Ishikawa (cell line): ENCODE data around the gene PPP1CA.
A peak's percentile ranks its signal among the peaks of the same experiment; 100 is the strongest.

Source experiments
- CEBPB ChIP-seq: IDR thresholded peaks from 2 replicates; pipeline ENCODE4 v1.6.1; 2012
- CREB1 ChIP-seq: IDR thresholded peaks from 2 replicates; pipeline ENCODE4 v1.6.1; 2012; ENCODE audit warnings: low read depth
- EGR1 ChIP-seq: IDR thresholded peaks from 2 replicates; pipeline ENCODE4 v1.6.1; 2012
- EP300 ChIP-seq: IDR thresholded peaks from 2 replicates; pipeline ENCODE4 v1.6.1; 2012; ENCODE audit warnings: borderline replicate concordance
- FOXM1 ChIP-seq: IDR thresholded peaks from 2 replicates; pipeline ENCODE4 v1.6.1; 2012; ENCODE audit warnings: low read depth, borderline replicate concordance
- NFIC ChIP-seq: IDR thresholded peaks from 2 replicates; pipeline ENCODE4 v1.6.1; 2012
- RAD21 ChIP-seq: IDR thresholded peaks from 2 replicates; pipeline ENCODE4 v1.6.1; 2012; ENCODE audit warnings: low read depth
- TAF1 ChIP-seq: IDR thresholded peaks from 2 replicates; pipeline ENCODE4 v1.6.1; 2012; ENCODE audit warnings: low read depth, mild to moderate bottlenecking
- TCF12 ChIP-seq: IDR thresholded peaks from 2 replicates; pipeline ENCODE4 v1.6.1; 2012; ENCODE audit warnings: low read depth
- TEAD4 ChIP-seq: IDR thresholded peaks from 2 replicates; pipeline ENCODE4 v1.6.1; 2012
- YY1 ChIP-seq: IDR thresholded peaks from 2 replicates; pipeline ENCODE4 v1.6.1; 2012; ENCODE audit warnings: low read depth
- ZBTB7A ChIP-seq: IDR thresholded peaks from 2 replicates; pipeline ENCODE4 v1.6.1; 2012; ENCODE audit warnings: low read depth
- TF ChIP-seq, protein P1 (sequence below): IDR thresholded peaks from 2 replicates; pipeline ENCODE4 v1.6.1; 2012
- TF ChIP-seq, protein P2 (sequence below): IDR thresholded peaks from 2 replicates; pipeline ENCODE4 v1.6.1; 2012; ENCODE audit warnings: low read depth, mild to moderate bottlenecking
- TF ChIP-seq, protein P3 (sequence below): IDR thresholded peaks from 2 replicates; pipeline ENCODE4 v1.6.1; 2012

The PPP1CA gene

DNA sequence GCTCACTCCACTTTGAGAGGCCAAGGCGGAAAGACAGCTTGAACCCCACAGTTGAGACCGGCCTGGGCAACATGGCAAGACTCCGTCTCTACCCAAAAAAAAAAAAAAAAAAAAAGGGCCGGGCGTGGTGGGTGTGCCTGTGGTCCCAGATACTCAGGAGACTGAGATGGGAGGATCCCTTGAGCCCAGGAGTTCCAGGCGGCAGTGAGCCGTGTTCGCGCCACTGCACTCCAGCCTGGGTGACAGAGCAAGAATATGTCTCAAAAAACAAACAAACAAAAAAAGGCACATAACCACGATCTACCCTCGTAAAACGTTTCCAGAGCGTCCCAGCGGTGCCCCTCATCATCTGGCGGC is 10.7 kb downstream of the PPP1CA start:
- no peak for TF ChIP-seq TEAD4
- TF ChIP-seq CREB1 = no peak
- no peak for TF ChIP-seq TCF12
- TF ChIP-seq NFIC = no peak
- TF ChIP-seq, protein P1, sequence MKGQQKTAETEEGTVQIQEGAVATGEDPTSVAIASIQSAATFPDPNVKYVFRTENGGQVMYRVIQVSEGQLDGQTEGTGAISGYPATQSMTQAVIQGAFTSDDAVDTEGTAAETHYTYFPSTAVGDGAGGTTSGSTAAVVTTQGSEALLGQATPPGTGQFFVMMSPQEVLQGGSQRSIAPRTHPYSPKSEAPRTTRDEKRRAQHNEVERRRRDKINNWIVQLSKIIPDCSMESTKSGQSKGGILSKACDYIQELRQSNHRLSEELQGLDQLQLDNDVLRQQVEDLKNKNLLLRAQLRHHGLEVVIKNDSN = no peak
- no peak for TF ChIP-seq TAF1
- TF ChIP-seq EGR1 = no peak
- TF ChIP-seq YY1 = no peak
- TF ChIP-seq, protein P2, sequence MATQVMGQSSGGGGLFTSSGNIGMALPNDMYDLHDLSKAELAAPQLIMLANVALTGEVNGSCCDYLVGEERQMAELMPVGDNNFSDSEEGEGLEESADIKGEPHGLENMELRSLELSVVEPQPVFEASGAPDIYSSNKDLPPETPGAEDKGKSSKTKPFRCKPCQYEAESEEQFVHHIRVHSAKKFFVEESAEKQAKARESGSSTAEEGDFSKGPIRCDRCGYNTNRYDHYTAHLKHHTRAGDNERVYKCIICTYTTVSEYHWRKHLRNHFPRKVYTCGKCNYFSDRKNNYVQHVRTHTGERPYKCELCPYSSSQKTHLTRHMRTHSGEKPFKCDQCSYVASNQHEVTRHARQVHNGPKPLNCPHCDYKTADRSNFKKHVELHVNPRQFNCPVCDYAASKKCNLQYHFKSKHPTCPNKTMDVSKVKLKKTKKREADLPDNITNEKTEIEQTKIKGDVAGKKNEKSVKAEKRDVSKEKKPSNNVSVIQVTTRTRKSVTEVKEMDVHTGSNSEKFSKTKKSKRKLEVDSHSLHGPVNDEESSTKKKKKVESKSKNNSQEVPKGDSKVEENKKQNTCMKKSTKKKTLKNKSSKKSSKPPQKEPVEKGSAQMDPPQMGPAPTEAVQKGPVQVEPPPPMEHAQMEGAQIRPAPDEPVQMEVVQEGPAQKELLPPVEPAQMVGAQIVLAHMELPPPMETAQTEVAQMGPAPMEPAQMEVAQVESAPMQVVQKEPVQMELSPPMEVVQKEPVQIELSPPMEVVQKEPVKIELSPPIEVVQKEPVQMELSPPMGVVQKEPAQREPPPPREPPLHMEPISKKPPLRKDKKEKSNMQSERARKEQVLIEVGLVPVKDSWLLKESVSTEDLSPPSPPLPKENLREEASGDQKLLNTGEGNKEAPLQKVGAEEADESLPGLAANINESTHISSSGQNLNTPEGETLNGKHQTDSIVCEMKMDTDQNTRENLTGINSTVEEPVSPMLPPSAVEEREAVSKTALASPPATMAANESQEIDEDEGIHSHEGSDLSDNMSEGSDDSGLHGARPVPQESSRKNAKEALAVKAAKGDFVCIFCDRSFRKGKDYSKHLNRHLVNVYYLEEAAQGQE = no peak
- TF ChIP-seq ZBTB7A = no peak
- TF ChIP-seq EP300 = no peak
- no peak for TF ChIP-seq RAD21
- TF ChIP-seq FOXM1 = no peak
- no peak for TF ChIP-seq CEBPB
- TF ChIP-seq, protein P3, sequence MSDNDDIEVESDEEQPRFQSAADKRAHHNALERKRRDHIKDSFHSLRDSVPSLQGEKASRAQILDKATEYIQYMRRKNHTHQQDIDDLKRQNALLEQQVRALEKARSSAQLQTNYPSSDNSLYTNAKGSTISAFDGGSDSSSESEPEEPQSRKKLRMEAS = no peak

DNA sequence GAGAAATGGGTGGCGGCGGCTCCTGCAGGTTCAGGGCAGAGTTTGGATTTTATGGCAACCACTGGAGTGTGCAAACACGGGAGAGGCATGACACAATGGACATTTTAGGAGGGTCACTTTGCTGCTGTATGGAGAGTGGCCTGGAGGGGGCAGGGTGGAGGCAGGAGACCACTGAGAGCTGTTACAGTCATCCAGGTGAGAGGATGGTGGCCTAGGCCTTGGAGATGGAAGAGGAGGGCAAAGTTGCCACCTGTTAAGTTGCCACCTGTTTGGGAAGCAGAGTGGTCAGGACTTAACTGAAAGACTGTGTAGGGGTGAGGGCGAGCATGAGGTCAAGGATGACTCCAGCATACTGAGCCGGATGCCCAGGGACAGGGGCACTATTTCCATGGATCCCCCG is 12.2 kb downstream of the PPP1CA start:
- TF ChIP-seq RAD21 = peak; percentile 52
- TF ChIP-seq, protein P1 = no peak
- no peak for TF ChIP-seq YY1
- TF ChIP-seq TAF1 = no peak
- no peak for TF ChIP-seq TEAD4

DNA sequence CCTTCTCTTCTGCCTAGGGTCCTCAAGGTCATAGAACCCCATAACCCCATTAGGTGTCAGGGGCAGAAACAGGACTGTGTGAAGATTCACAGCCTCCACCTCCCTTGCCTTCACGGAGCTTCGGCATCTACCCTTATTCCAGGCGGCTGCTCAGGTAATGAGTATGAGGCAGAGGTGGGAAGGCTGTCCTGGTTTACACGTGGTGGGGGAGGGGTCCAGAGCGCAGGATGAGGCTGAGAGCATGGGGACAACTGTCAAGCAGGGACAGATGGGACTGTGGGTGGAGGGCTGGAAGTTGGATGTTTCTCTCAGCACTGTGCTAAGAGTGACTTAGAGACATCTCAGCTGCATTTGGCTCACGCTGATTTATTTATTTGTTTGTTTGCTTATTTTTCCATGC is 14.1 kb downstream of the PPP1CA start:
- TF ChIP-seq, protein P3 = no peak
- TF ChIP-seq NFIC = no peak
- TF ChIP-seq TEAD4 = no peak
- no peak for TF ChIP-seq EP300
- no peak for TF ChIP-seq FOXM1
- TF ChIP-seq RAD21 = no peak
- TF ChIP-seq ZBTB7A = no peak
- TF ChIP-seq EGR1 = no peak
- no peak for TF ChIP-seq CEBPB
- no peak for TF ChIP-seq TAF1
- no peak for TF ChIP-seq CREB1
- no peak for TF ChIP-seq YY1
- TF ChIP-seq, protein P2 = no peak
- TF ChIP-seq TCF12 = no peak

DNA sequence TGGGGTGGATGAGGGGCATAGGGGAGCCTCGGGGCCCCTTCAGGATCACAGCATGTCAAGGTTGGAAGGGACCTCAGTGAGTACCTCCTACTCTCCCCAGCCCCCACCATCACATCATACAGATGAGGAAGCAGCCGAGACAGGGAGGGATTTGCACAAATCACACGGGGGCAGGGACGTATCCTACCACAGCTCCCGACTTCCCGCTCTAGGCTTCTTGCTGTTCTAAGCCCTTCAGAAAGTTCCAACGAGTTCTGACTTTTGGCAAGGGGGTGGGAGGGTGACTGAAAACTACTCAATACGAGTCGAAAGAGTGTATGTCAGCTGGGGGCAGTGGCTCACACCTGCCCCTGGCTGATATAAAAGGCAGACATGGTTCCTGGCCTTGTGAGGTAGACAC is 14.6 kb downstream of the PPP1CA start:
- TF ChIP-seq YY1 = no peak
- TF ChIP-seq, protein P3 = no peak
- TF ChIP-seq EP300 = no peak
- no peak for TF ChIP-seq EGR1
- no peak for TF ChIP-seq TEAD4
- no peak for TF ChIP-seq TCF12
- no peak for TF ChIP-seq ZBTB7A
- TF ChIP-seq, protein P1 = no peak
- TF ChIP-seq, protein P2 = no peak
- no peak for TF ChIP-seq NFIC
- no peak for TF ChIP-seq RAD21
- TF ChIP-seq FOXM1 = no peak
- no peak for TF ChIP-seq CREB1
- no peak for TF ChIP-seq CEBPB
- no peak for TF ChIP-seq TAF1
